ENCODE data around the gene CD46.
"Not testable (repeated sequence)": the region's sequence is repeated elsewhere in the genome, so short reads cannot be mapped to it uniquely, and the experiment has no call there.

Gene CD46

GRCh38 chr1:207751790-207752455 is at the start of gene CD46:
Gene CD46, plus strand, starts transcription at chr1:207752054. Its CDS starts 159 bp downstream, at chr1:207752213.
- DNase-seq (ENCODE audit: low spot score): peak; percentile 89

GRCh38 chr1:207702317-207702716 is 49.5 kb upstream of the CD46 start:
- DNase-seq (ENCODE audit: low spot score): no peak

DNA sequence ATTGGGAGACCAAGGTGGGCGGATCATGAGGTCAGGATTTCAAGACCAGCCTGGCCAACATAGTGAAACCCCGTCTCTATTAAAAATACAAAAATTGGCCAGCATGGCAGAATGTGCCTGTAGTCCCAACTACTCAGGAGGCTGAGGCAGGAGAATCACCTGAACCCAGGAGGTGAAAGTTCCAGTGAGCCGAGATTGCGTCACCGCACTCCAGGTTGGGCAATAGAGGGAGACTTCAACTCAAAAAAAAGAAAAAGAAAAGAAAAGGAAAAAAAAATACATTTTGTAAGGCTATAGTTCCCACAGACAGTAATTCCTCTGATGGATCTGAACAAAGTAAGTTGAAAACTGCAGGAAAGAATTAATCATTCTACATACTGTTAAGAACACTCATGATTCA is 48.1 kb upstream of the CD46 start:
- no peak for DNase-seq (ENCODE audit: low spot score)

GRCh38 chr1:207708004-207708403 is 43.9 kb upstream of the CD46 start:
- not testable (repeated sequence) for DNase-seq (ENCODE audit: low spot score)

DNA sequence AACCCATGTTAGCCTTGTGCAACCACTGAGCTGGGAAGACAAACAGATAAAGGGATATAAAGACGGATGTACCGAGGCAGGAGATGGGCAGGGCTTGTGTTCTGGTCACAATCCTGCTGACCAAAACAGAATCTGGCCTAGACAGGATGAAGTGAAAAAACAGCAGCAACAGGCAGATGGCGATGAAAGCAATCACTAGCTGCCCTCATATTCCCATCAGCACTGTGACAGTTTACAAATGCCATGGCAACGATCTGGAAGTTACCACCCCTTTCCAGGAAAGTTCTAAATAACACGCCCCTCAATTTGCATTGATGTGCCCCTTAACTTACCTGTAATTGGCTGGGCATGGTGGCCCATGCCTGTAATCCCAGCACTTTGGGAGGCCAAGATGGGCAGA is 40.6 kb upstream of the CD46 start:
- DNase-seq (ENCODE audit: low spot score): no peak

- DNase-seq (ENCODE audit: low spot score): not testable (repeated sequence)
Observed at GRCh38 chr1:207712701-207713100, 39.2 kb upstream of the CD46 start.

DNA sequence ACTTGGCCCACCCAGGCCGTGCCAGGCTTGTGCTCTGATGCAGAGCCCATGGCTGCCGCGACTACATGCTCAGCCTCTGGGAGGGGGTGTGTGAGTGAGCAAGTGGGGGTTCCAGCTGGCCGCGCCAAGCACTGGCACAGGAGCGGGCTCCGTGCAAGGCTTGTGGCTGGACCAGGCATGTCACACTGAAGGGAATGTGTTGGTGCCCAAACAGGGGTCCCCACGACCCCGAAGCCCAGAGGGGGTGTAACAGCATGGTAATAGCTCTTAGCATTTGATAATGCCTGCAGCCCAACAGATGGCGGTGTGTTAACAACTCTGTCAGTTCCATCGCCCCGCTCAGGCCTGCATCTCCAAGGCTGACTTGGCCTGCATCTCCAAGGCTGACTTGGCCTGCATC is 38.3 kb upstream of the CD46 start:
- no peak for DNase-seq (ENCODE audit: low spot score)

- DNase-seq (ENCODE audit: low spot score): no peak
Observed at GRCh38 chr1:207719234-207719633, 32.6 kb upstream of the CD46 start.

DNA sequence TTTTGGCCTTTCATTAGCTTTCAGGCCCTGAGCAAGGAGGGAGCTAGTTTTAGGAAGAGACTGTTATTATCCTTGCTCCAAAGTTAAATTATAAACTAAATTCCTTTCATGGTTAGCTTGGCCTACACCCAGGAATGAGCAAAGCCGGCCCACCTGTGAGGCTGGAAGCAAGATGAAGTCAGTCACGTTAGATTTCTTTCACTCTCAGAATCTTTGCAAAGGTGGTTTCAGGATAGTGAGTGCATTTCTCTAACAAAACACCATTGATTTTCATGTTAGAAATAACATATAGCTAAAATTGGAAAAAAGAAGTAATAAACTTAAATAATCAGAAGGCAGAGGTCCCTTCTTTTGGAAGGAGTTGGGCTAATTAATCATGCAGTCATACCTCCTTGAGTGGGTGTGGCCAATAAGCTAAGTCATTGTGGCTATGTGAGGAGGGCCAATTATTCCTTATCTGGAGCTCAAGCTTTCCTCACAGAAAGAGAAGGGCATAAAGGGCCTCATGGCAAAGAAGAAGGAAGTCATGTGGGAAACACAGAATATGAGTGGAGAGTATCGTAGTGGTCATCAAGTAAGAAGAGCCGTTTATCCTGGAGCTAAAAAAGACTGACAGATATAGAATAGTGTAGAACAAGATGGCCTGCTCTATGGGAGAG is 23.5 kb upstream of the CD46 start:
- DNase-seq (ENCODE audit: low spot score): not testable (repeated sequence)

GRCh38 chr1:207737503-207738157 is 14.2 kb upstream of the CD46 start:
- not testable (repeated sequence) for DNase-seq (ENCODE audit: low spot score)

DNA sequence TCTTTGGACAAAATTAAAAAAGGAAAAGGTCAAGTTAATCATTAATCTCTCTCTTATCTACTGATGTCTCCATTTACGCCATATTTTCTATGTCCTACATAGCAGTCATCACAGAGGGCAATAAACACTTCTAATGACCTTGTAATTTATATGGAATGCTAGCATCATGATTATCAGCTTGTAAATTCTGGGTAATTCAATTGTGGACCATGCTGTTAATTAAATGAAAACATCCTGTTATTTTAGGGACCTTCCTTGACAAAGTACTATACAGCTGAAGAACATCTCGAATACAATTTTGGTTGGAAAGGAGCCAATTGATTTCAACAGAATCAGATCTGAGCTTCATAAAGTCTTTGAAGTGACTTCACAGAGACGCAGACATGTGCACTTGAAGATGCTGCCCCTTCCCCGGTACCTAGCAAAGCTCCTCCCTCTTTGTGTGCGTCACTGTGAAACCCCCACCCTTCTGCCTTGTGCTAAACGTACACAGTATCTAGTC is 13.6 kb upstream of the CD46 start:
- DNase-seq (ENCODE audit: low spot score): not testable (repeated sequence)

DNA sequence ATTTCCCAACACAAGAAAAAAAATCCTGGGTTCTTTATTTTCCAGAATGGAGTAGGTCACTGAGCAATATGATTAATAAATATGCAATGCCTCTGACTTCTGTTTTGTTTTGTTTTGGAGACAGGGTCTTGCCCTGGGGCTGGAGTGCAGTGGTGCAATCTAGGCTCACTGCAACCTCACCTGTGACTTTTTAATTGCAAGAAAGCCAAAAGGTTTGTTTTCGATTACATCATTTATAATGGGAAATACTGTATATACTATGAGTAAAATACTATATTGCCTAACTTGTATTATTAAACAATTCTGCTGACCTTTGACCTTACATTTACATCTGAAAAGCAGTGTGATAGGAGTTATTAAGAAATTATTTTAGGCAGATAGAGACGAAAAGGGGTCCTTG is 11.6 kb upstream of the CD46 start:
- DNase-seq (ENCODE audit: low spot score): no peak

DNA sequence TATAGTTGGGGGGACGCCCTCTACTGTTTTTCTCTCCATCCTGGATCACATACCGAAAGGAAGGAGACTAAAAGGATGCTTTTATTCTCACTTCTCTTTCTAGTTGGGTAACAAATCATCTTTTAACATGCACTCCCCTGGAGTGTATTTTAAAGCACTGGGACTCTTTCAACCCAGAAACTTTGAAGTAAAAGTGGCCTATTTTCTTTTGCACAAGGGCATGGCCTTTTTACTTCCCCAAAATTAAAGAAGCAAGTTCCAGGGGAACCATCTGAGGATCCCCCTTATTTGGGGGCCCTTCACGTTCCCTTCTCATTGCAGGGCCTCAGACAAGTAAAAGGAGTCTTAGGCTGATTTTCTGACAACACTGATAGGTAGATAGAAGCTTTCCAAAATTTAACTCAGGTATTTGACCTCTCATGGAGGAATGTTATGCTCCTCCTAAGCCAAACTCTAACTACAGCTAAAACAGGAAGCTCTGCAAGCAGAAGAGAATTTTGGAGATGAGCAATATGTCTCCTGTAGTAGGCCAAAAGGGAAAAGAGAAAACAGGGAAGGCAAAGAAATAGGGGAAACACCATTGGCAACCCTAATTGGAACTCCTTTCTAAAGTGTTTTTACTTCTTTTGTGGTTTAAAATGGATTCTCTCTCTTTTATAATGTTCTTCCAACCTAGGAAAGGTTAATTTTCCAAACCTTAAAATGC is 8.9 kb upstream of the CD46 start:
- DNase-seq (ENCODE audit: low spot score): no peak

DNA sequence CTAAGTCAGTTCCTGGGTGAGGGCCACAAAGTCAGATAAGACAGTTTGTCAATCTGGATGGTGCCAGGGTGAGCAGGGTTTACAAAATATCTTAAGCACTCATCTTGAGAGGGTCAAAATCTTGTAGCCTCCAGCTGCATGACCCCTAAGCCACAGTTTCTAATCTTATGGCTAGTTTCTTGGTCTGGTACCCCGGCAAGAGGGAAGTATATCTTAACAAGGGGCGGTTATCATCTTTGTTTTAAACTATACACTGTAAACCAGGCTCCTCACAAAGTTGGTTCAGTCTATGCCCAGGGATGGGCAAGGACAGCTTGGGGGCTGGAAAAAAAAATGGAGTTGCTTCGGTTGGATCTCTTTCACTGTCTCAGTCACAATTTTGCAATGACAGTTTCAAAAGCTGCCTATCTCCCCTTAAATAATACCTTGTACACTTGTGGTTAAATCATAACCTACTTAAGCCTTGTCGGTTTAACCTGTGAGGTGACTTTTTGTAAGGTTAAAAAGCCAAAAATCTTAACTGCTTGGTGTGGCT is 7.8 kb upstream of the CD46 start:
- no peak for DNase-seq (ENCODE audit: low spot score)

DNA sequence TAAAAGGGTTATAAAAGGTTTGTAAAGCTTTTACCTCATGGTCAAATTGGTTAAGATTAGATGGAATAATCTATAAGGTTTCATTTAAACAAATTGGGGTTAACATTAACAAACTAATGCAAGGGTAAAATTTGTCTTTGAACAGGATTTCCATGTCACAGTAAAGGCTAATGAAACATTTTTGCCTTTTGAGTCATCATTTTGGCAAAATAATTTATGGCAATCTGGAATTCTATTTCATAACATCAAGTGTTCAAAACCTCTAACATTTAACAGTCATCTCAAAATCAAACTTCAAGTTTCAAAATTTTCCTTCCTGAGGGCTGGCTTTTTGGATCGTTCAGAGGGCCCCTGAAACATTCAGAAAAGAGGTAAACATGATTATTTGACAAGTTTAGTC is 6.6 kb upstream of the CD46 start:
- DNase-seq (ENCODE audit: low spot score): no peak

GRCh38 chr1:207745839-207746767 is 5.8 kb upstream of the CD46 start:
- DNase-seq (ENCODE audit: low spot score): no peak

DNA sequence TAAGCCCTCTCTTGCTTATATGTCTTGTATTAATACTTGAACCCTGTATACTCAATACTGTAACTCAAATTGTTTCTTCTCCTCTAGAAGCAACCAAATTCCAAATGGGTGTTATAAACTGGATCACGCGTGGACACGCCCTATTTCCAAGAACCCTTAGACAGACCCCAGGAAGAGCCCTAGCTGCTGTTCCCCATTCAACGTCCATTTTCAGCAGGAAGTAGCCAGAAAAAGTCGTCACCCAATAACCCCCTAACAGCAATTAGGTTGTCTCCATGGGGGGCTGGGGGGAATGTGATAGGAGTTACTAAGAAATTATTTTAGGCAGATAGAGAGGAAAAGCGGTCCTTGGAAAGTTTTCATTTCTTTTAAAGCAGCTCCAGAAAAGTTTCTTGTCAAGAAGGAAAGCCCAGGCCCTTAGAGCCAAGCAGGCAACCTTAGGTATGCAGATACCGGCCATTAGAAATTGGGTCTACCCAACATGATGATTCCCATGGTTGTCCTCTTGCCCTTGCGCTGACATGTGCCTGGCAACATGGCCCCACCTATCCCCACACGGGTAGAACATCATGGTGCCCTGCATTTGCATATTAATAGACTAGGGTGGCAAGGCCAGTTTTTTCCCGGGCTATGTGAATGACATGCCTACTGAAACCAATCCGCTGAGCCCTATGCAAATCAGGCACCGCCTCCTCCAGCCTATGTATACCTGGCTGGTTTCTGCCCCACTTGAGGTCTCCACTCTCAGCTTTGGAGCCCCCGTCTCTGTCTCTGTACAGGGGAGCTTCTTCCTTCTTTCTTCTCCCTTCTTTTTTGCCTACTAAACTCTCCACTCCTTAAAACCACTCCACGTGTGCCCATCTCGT is 4.0 kb upstream of the CD46 start:
- DNase-seq (ENCODE audit: low spot score): no peak

DNA sequence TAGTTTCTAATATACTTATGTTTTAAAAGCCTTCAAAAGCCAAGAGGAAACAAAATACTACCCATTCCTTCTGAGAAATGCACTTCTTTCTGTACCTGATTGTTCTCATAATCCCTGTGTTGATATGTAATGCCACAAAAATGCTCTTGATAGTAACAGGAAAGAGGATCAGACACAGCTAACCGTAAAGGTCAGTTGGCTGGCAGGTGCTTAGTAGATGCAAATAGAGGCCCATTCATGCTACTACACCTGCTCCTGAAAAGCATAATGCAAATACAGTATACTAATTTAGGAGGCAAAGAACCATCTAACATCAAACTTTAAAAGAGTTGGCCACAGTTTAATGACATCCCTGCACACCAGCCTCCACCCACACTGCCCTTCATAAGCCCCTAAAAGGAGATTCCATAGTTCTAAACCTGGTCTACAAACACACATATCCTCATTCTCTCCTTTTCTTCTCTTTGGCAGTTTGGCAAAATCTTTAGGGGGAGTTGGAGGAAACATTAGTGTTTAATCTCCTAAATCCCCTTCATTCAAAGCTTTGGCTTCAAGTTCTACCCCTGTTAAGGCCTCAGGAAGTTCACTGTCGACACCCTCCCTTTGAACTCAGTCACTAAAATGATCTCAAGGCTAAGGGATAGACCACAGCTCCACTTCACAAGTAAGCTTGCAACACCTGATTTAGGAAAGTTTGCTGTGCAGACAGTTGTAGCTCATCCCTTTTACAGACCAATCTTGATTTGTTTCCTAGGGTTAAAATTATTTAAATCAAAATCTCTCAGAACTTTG is 2.9 kb upstream of the CD46 start:
- DNase-seq (ENCODE audit: low spot score): peak; percentile 18

- DNase-seq (ENCODE audit: low spot score): no peak
Observed at GRCh38 chr1:207750631-207751305, 1.1 kb upstream of the CD46 start.
